ENCODE measurements around the gene GSDME. TPM values are rescaled to one million over a fixed set of nuclear protein-coding genes. Genes with fewer than 3 reads are reported as not detected.
"Not testable (repeated sequence)": the region's sequence is repeated elsewhere in the genome, so short reads cannot be mapped to it uniquely, and the experiment has no call there.

GSDME gene
- total RNA-seq, 4 donors from 2014 or later: 0.42 to 9.2 (median 2.1) TPM

GRCh38 chr7:24798261-24798660 is 41.0 kb upstream of the GSDME start:
- intact Hi-C loops (cut with DNase I; ENCODE audit: low total_unique reads): no loop called here

GRCh38 chr7:24797270-24797669 is 40.0 kb upstream of the GSDME start:
- WGBS, 2 donors: 88 to 89% methylated on average over 4 of the region's 4 CpGs
- no peak for DNase-seq (ENCODE audit: low spot score in 2 of 2)
- no peak overlapping the region for H3K4me3 ChIP-seq (ENCODE audit: low read depth, poor library complexity, severe bottlenecking)
- TF ChIP-seq POLR2A (IDR thresholded peaks at IDR 0.05) (no peak), CTCF (IDR thresholded peaks at IDR 0.05) (no peak)
- intact Hi-C loops (cut with DNase I; ENCODE audit: low total_unique reads): no loop called here

More at GRCh38 chr7:24798261-24798660, 41.0 kb upstream of the GSDME start:
- TF ChIP-seq POLR2A (IDR thresholded peaks at IDR 0.05) (no peak), CTCF (IDR thresholded peaks at IDR 0.05) (no peak)
- no peak overlapping the region for H3K4me3 ChIP-seq (ENCODE audit: low read depth, poor library complexity, severe bottlenecking)
- WGBS, 2 donors: 83 to 84% methylated on average over 4 of the region's 4 CpGs
- no peak for DNase-seq (ENCODE audit: low spot score in 2 of 2)

- no peak overlapping the region for H3K4me3 ChIP-seq (ENCODE audit: low read depth, poor library complexity, severe bottlenecking)
- TF ChIP-seq POLR2A (IDR thresholded peaks at IDR 0.05) (no peak), CTCF (IDR thresholded peaks at IDR 0.05) (no peak)
- intact Hi-C loops (cut with DNase I; ENCODE audit: low total_unique reads): no loop called here
- no peak for DNase-seq (ENCODE audit: low spot score in 2 of 2)
- 95 to 98% methylated on average over 9 of the region's 9 CpGs for WGBS, 2 donors
Observed at GRCh38 chr7:24795407-24795767, 38.1 kb upstream of the GSDME start.

- WGBS, 2 donors: 94 to 96% methylated on average over 22 of the region's 22 CpGs
- DNase-seq (ENCODE audit: low spot score in 2 of 2): not testable (repeated sequence)
Observed at GRCh38 chr7:24794751-24795406, 37.6 kb upstream of the GSDME start.

GRCh38 chr7:24793982-24794648 is 36.9 kb upstream of the GSDME start:
- intact Hi-C loops (cut with DNase I; ENCODE audit: low total_unique reads): no loop called here
- no peak for TF ChIP-seq CTCF (IDR thresholded peaks at IDR 0.05)
- TF ChIP-seq POLR2A (IDR thresholded peaks at IDR 0.05): no peak
- WGBS, 2 donors: 75 to 78% methylated on average over 9 of the region's 9 CpGs
- no peak for DNase-seq (ENCODE audit: low spot score in 2 of 2)
- H3K4me3 ChIP-seq (ENCODE audit: low read depth, poor library complexity, severe bottlenecking): no peak overlapping the region

More at GRCh38 chr7:24794751-24795406, 37.6 kb upstream of the GSDME start:
- H3K4me3 ChIP-seq (ENCODE audit: low read depth, poor library complexity, severe bottlenecking); intact Hi-C loops (cut with DNase I; ENCODE audit: low total_unique reads): not testable (repeated sequence)

- H3K4me3 ChIP-seq (ENCODE audit: low read depth, poor library complexity, severe bottlenecking): no peak overlapping the region
- intact Hi-C loops (cut with DNase I; ENCODE audit: low total_unique reads): no loop called here
- no peak for DNase-seq (ENCODE audit: low spot score in 2 of 2)
- WGBS, 2 donors: 94 to 96% methylated on average over 10 of the region's 10 CpGs
- TF ChIP-seq CTCF (IDR thresholded peaks at IDR 0.05) (no peak), POLR2A (IDR thresholded peaks at IDR 0.05) (no peak)
Observed at GRCh38 chr7:24788961-24789576, 31.8 kb upstream of the GSDME start.

All from lower leg skin (tissue), 4 donors.